ENCODE measurements around the gene SFTA2.

- TF ChIP-seq, protein P1, sequence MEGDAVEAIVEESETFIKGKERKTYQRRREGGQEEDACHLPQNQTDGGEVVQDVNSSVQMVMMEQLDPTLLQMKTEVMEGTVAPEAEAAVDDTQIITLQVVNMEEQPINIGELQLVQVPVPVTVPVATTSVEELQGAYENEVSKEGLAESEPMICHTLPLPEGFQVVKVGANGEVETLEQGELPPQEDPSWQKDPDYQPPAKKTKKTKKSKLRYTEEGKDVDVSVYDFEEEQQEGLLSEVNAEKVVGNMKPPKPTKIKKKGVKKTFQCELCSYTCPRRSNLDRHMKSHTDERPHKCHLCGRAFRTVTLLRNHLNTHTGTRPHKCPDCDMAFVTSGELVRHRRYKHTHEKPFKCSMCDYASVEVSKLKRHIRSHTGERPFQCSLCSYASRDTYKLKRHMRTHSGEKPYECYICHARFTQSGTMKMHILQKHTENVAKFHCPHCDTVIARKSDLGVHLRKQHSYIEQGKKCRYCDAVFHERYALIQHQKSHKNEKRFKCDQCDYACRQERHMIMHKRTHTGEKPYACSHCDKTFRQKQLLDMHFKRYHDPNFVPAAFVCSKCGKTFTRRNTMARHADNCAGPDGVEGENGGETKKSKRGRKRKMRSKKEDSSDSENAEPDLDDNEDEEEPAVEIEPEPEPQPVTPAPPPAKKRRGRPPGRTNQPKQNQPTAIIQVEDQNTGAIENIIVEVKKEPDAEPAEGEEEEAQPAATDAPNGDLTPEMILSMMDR (IDR thresholded peaks at IDR 0.05) = no peak
- TF ChIP-seq EZH2 (IDR thresholded peaks at IDR 0.05; ENCODE audit: borderline replicate concordance, insufficient read depth, low read depth, low read length, poor library complexity, severe bottlenecking) = no peak
Measured at GRCh38 chr6:30889496-30889885, 42.5 kb downstream of the SFTA2 start.

All from B cell (primary cell).